Measurements from ENCODE around the gene MRPL24.
A peak's percentile ranks its signal among the peaks of the same experiment; 100 is the strongest.

MRPL24 gene

DNA sequence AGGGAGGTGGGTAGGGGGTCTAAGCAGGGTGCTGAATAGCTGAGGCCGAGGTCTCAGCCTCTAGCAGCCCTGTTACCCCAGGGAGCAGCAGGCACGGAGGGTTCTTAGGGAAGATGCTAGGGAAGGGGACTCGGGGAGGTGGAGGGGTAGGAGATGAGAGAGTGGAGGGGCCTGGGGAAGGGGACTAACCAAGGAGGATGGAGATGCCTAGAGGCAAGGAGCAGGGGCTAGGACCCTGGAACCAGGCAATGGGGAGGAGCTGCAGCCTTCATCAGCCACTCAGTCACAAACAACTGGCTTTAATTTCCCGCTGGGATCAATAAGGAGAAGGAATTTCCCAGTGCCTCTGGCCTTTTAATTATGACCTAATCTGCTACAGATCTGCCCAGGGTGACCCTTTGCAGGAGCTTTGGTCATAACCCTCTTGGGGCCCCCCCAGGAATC is 32.6 kb downstream of the MRPL24 start:
- DNase-seq, result no peak

- no peak for DNase-seq
These were observed 33.3 kb downstream of the MRPL24 start for GRCh38 chr1:156707417-156708217.

DNA sequence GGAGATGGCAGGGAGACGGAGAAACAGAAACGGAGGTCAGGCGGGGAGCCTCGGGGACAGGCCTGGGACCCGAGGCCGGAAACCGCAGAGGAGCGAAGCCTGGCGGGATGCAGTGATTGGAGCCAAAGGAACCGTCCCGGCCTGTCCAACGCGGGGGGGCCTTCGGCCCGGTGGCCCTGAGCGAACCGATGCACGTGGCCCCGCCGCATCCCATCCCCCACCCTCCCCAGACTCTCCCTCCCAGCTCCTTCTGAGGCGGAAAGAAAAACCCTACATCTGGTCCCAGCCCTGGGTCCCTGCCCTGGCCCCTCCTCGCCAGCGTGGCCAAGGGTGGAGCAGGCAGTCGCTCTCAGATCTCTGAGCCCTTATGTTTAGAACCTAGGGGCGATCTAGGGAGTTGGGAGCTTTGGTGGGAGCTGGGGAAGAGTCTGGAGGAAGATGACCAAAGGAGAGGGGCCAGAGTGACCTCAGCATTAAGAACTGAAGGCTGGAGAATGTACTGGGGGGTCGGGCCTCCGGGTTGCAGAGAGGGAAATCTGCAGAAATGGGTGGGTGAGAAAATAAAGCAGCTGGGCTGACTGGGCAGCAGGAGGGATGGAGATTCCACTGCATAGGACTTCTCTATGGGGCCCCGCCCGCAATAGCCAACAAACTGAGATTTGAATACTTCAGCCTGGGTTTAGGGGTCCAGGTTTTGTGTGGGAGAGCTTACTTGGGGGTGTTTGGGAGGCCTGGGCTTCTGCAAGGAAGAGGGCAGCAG is 34.1 kb downstream of the MRPL24 start:
- no peak for DNase-seq

DNA sequence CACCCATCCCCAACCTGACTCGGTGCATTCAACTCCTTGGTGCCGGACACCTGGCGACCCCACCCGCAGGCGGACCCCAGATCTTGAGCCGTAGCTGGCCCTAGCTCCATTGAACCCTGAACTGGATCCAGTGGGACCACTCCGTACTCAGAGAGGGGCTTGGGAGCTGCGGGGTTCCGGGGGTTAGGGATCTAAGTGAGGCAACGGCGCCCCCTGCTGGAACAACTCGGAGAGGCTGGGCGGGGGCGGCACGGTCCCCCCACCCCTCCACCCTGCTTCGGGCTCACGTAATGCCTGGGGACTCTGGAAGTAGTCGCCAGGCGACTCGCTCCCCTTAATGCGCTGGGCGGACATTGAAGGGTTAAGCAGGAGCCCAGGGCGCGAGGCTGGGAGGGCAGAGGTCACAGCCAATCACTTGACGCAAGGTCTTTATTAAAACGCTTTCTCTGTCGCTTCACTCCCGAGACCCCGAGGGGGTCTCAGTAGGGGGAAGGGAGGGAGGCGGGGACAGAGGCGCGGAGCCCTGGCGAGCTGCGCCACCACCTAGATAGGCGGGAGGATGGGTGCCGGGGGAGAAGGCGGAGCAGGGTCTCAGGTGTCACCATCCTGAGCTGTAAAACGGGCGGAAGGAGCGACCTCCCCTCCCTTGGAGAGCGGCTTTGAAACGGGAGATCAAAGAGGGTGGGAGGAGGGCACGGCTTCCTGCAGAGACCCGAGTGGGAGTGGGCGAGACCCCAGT is 34.8 kb downstream of the MRPL24 start:
- peak in 1 of 2 donors; percentile 21 for DNase-seq

DNA sequence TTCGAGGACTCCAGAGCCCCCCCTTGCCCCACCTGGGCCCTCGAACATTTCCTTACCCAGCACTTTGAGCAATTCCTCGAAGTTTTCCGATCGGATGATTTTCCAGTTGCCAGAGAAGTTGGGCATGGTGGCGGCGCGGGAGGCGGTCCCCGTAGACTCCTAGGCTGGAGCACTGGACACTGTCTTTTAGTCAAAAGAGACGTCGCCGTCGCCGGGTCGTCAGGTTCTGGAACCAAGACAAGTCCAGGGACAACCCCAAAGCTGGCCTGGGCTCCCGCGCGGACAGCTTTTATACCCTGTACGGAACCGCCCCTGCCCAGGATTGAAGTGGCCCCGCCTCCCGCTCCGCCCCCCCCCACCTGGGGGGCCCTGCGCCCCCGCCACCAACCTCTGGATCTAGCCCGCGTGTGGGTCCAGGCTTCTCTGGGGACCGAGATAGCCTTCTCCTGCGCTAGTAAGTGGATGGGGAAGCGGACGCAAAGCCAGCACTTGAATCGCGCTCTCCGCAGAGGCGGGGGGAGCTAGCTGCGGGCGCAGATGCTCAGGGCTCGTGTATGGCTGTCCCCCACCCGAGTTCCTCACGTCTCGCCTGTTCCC is 35.5 kb downstream of the MRPL24 start, which contains the start of gene CRABP2:
Gene CRABP2, minus strand, starts transcription at position 263 of the 597 bp plus-strand sequence. Its CDS starts 137 bp downstream, at position 126.
- no peak for DNase-seq

GRCh38 chr1:156704930-156705320 is 36.0 kb downstream of the MRPL24 start:
- no peak for DNase-seq

- no peak for DNase-seq
These were observed 36.6 kb downstream of the MRPL24 start for GRCh38 chr1:156704166-156704711.

GRCh38 chr1:156703741-156704140 is 37.1 kb downstream of the MRPL24 start:
- no peak for DNase-seq

GRCh38 chr1:156703336-156703735 is 37.6 kb downstream of the MRPL24 start:
- no peak for DNase-seq

GRCh38 chr1:156700736-156701531 is 40.0 kb downstream of the MRPL24 start:
- no peak for DNase-seq

DNA sequence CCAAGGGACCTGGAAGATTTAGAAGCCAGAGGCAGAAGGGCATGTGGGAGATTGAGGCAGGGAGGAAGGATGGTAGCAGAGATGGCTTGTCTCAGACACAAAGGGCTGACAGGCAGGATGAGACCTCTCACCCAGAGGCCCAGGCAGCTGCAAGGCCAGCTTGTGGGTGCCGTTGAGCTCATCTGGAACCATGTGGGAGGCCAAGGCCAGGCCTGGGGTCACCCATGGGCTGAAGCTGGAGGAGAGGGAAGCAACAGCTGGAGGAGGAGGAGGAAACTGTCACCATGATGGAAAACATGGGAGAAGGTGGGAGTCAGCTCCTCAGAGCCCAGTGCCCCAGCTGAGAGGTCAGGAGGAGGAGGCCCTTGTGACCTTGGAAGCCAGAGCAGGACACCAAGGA is 41.9 kb downstream of the MRPL24 start:
- DNase-seq, result no peak

GRCh38 chr1:156697481-156697880 is 43.4 kb downstream of the MRPL24 start:
- no peak for DNase-seq

DNA sequence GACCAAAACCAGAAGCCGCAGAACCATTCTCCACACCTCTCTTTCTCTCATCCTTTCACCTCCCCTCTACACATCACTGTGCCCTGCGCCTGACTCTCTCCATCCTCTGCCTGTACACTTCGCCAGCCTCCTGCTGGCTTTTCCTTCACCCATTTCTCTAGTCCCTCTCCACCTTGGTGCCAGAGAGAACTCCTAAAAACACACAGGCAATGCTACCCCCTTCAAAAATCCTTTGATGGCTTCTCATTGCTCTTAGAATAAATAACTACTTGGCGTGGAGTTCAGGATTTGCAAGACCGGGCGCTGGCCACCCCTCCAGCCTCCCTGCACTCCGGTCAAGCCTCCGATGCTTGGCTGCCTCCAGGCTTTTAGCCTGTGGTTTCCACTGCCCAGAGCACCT is 44.1 kb downstream of the MRPL24 start:
- DNase-seq, result no peak

- no peak for DNase-seq
These were observed 46.3 kb downstream of the MRPL24 start for GRCh38 chr1:156694690-156694962.

- DNase-seq, result no peak
These were observed 46.8 kb downstream of the MRPL24 start for GRCh38 chr1:156693848-156694689.

GRCh38 chr1:156692925-156693847 is 47.7 kb downstream of the MRPL24 start:
- DNase-seq, result no peak

DNA sequence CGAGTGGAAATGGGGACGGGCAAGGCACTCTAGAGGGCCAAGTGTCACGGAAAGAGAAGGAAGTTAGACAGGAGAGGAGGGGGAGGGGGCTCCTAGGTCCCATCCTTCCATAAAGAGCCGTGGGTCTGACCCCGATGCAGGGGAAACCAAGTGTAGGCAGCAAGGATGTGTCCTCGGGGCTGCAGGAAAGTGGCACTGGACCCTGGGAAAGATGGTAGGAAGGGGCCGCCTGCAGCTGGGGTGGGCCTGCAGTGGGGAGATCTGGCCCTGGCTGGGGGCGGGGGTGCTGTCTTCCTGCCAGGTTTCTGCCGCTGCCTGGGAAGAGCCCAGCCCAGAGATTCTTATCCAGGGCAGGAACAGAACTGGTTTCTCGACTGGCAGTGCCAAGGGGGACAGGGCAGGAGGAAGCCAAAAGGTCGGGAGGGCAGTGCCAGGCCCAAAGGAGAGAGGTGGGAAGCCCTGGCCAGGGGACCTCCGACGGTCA is 48.4 kb downstream of the MRPL24 start:
- DNase-seq, result no peak

- no peak for DNase-seq
These were observed 49.0 kb downstream of the MRPL24 start for GRCh38 chr1:156691665-156692440.

DNA sequence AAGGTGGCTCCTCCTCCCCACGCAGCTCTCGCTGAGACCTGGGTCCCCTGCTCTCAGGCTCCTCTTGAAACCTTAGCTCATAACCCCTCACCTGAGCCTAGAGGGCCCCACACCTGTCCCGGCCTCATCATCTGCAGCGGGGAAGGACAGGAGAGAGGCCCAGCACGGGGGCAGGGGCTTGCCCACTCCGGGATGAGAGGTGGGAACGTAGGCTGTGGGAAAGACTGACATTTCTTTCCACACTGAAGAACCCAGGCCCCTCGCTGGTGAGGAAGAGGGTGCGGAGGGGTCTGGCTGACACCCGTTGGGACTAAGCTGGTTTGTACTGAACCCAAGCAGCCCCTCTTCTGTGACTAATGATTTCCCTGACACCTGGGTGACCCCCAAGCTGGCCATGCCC is 49.7 kb downstream of the MRPL24 start:
- no peak for DNase-seq
